ENCODE results near the gene PKD1. TPM values are rescaled to one million over a fixed set of nuclear protein-coding genes. Genes with fewer than 3 reads are reported as not detected.

The PKD1 gene
- total RNA-seq, 1 donor from 2014 or later: 628 TPM

- no peak for TF ChIP-seq CTCF (IDR thresholded peaks at IDR 0.05; ENCODE audit: partially characterized antibody, unreplicated experiment)
- Mint-ChIP-seq H3K27me3 (ENCODE audit: unreplicated experiment) (no peaks in the 10 kb centered on the region), H3K4me1 (ENCODE audit: low read depth, unreplicated experiment) (peaks cover 1% of the 10 kb centered on the region), H3K4me3 (ENCODE audit: unreplicated experiment) (no peak overlapping the region), H3K36me3 (ENCODE audit: unreplicated experiment) (no peaks in the 10 kb centered on the region), H3K9me3 (ENCODE audit: unreplicated experiment) (peaks cover 5% of the 10 kb centered on the region), H3K27ac (ENCODE audit: unreplicated experiment) (no peak overlapping the region)
- no peak for DNase-seq
These were observed 45.5 kb upstream of the PKD1 start for GRCh38 chr16:2180962-2181923.

GRCh38 chr16:2180461-2180860 is 44.8 kb upstream of the PKD1 start:
- H3K4me1 Mint-ChIP-seq (ENCODE audit: low read depth, unreplicated experiment): peaks cover 1% of the 10 kb centered on the region
- no peak overlapping the region for H3K27ac Mint-ChIP-seq (ENCODE audit: unreplicated experiment)
- H3K4me3 Mint-ChIP-seq (ENCODE audit: unreplicated experiment): no peak overlapping the region
- no peak for DNase-seq
- H3K9me3 Mint-ChIP-seq (ENCODE audit: unreplicated experiment): peaks cover 3% of the 10 kb centered on the region
- H3K27me3 Mint-ChIP-seq (ENCODE audit: unreplicated experiment): no peaks in the 10 kb centered on the region
- TF ChIP-seq CTCF (IDR thresholded peaks at IDR 0.05; ENCODE audit: partially characterized antibody, unreplicated experiment): no peak
- no peaks in the 10 kb centered on the region for H3K36me3 Mint-ChIP-seq (ENCODE audit: unreplicated experiment)

- no peak overlapping the region for H3K27ac Mint-ChIP-seq (ENCODE audit: unreplicated experiment)
- no peaks in the 10 kb centered on the region for H3K36me3 Mint-ChIP-seq (ENCODE audit: unreplicated experiment)
- peaks cover 1% of the 10 kb centered on the region for H3K4me1 Mint-ChIP-seq (ENCODE audit: low read depth, unreplicated experiment)
- DNase-seq: no peak
- H3K27me3 Mint-ChIP-seq (ENCODE audit: unreplicated experiment): no peaks in the 10 kb centered on the region
- TF ChIP-seq CTCF (IDR thresholded peaks at IDR 0.05; ENCODE audit: partially characterized antibody, unreplicated experiment): no peak
- peaks cover 3% of the 10 kb centered on the region for H3K9me3 Mint-ChIP-seq (ENCODE audit: unreplicated experiment)
- H3K4me3 Mint-ChIP-seq (ENCODE audit: unreplicated experiment): no peak overlapping the region
These were observed 43.9 kb upstream of the PKD1 start for GRCh38 chr16:2179576-2179975.

- DNase-seq: no peak
- no peaks in the 10 kb centered on the region for H3K27me3 Mint-ChIP-seq (ENCODE audit: unreplicated experiment)
- peaks cover 1% of the 10 kb centered on the region for H3K4me1 Mint-ChIP-seq (ENCODE audit: low read depth, unreplicated experiment)
- no peak overlapping the region for H3K4me3 Mint-ChIP-seq (ENCODE audit: unreplicated experiment)
- peaks cover 3% of the 10 kb centered on the region for H3K9me3 Mint-ChIP-seq (ENCODE audit: unreplicated experiment)
- H3K27ac Mint-ChIP-seq (ENCODE audit: unreplicated experiment): no peak overlapping the region
- TF ChIP-seq CTCF (IDR thresholded peaks at IDR 0.05; ENCODE audit: partially characterized antibody, unreplicated experiment): no peak
- H3K36me3 Mint-ChIP-seq (ENCODE audit: unreplicated experiment): no peaks in the 10 kb centered on the region
These were observed 43.4 kb upstream of the PKD1 start for GRCh38 chr16:2179107-2179501.
